Transverse colon (tissue), 4 donors: Measurements from ENCODE around the gene GIMAP2. TPM values are rescaled to one million over a fixed set of nuclear protein-coding genes. Genes with fewer than 3 reads are reported as not detected.

Experiments
- DNase-seq: peaks from one replicate; pipeline ENCODE4 v3.0.0-alpha.2; 2019
- H3K27ac ChIP-seq, 4 donors: fragments of 200-600 bp; sonication (generic); 2 replicates each; pipeline ENCODE4 v1.5.1; 2016 to 2018; ENCODE audit warnings: inconsistent platforms in 4 of 4
- H3K27me3 ChIP-seq: fragments of 200-600 bp; sonication (generic); 2 replicates; pipeline ENCODE4 v1.5.1; 2017; ENCODE audit warnings: inconsistent platforms
- H3K36me3 ChIP-seq, 4 donors: fragments of 200-600 bp; sonication (generic); 2 replicates each; pipeline ENCODE4 v1.5.1; 2017 to 2019; ENCODE audit warnings: inconsistent platforms in 4 of 4
- H3K4me1 ChIP-seq, 4 donors: fragments of 200-600 bp; sonication (generic); 2 replicates each; pipeline ENCODE4 v1.5.1; 2017 to 2020; ENCODE audit warnings: inconsistent platforms in 4 of 4
- H3K4me3 ChIP-seq, 4 donors: fragments of 200-600 bp; sonication (generic); 1 replicate in 1 of 4; 2 replicates in 3 of 4; pipeline versions ENCODE4 v1.5.1 to v1.6.1; 2017 to 2019; ENCODE audit warnings: inconsistent platforms in 4 of 4
- H3K9me3 ChIP-seq, 2 donors: fragments of 200-600 bp; sonication (generic); 2 replicates each; pipeline ENCODE4 v1.5.1; 2017 to 2019; ENCODE audit warnings: inconsistent platforms in 2 of 2
- EP300 ChIP-seq: sonication (generic); formaldehyde crosslinking; IDR thresholded peaks from one replicate; pipeline ENCODE4 v1.6.1; 2017; ENCODE audit warnings: antibody characterized with exemption, low read depth
- POLR2A ChIP-seq: fragments of 450-650 bp; IDR thresholded peaks from one replicate; pipeline ENCODE4 v1.6.1; 2016; ENCODE audit warnings: antibody characterized with exemption, mild to moderate bottlenecking, moderate library complexity
- POLR2AphosphoS5 ChIP-seq, 3 donors: sonication (generic); formaldehyde crosslinking; IDR thresholded peaks; one replicate each; pipeline ENCODE4 v1.6.1; 2016; ENCODE audit warnings: antibody characterized with exemption in 3 of 3
- WGBS, 2 donors: methylation state at CpG; one replicate each; pipeline ENCODE4 v1.1.5; 2018; ENCODE audit warnings: low coverage in 1 of 2; 5-methylcytosine and 5-hydroxymethylcytosine counted together
- in situ Hi-C, 4 donors: fragments of 200-750 bp; cut with MboI; loops; one replicate each; pipeline versions ENCODE4 v1.15.0 to v1.15.1; 2017; ENCODE audit warnings: low sequenced_read_pairs in 3 of 4, low pct_ligation_motif_present in 1 of 4, low pct_unique_long_range_greater_than_20kb in 1 of 4
- intact Hi-C: fragments of 100-400 bp; cut with DNase I; formaldehyde crosslinking; loops from one replicate; pipeline ENCODE4 v1.15.1; 2023; ENCODE audit warnings: low total_unique reads
- total RNA-seq, 4 donors: library from RNA; depleted of rRNA; stranded (reverse); fragments of >200 nt; gene quantifications; one replicate each; pipeline ENCODE4 v1.1.0, GENCODE V29; 2016
- TF ChIP-seq, protein P1 (sequence below), 5 experiments: fragments of 200-600 bp in 3 of 5; fragments of 450-650 bp in 2 of 5; sonication (generic) in 3 of 5; IDR thresholded peaks; 1 replicate in 2 of 5; 2 replicates in 3 of 5; pipeline ENCODE4 v1.5.1; 2016 to 2017; ENCODE audit warnings: antibody characterized with exemption in 5 of 5, inconsistent platforms in 3 of 5, mild to moderate bottlenecking in 2 of 5, moderate library complexity in 1 of 5

GIMAP2 gene
- total RNA-seq, 4 donors from 2014 or later: 4.5 to 16.2 TPM; not detected in 2

DNA sequence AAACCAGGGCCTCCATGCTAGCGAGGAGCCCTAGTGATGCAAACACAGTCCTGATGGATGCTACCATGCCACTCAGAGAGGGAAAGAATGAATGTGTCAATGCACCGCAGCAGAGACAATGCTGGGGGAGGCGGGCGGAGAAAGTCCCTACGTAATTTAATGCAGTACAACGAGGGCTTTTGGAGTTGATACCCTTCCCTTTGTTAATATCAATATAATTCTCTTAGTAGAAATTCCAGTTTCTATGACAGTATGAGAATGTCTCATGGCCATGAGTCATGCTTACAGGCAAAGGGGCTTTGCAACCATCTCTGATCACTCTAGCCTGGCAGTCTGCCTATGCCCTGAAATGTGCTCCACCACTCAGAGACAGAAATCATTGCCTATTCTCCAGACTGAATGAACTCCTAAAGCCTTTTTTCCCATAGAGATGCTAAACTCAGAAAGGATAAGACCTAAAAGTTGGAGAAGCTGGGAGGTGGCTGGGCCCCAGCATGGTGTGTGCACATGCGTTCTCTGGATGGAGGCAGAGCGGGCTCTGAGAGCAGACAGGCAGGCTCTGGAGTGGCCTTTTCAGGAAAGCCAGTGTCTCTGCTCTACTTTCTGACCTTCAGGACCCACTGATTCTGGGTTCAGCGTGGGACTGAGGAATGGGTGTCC is 20.3 kb upstream of the GIMAP2 start:
- Histone ChIP-seq H3K4me1 (peaks cover 0 to 5% (median 0%) of the 10 kb centered on the region in 4 donors), H3K4me3 (no peak overlapping the region), H3K9me3 (no peaks in the 10 kb centered on the region), H3K27ac (peak overlapping the region; percentile 28 to 50 (median 41)), H3K27me3 (no peaks in the 10 kb centered on the region), H3K36me3 (no peaks in the 10 kb centered on the region)
- TF ChIP-seq POLR2AphosphoS5 (IDR thresholded peaks at IDR 0.05): no peak
- TF ChIP-seq, protein P1, sequence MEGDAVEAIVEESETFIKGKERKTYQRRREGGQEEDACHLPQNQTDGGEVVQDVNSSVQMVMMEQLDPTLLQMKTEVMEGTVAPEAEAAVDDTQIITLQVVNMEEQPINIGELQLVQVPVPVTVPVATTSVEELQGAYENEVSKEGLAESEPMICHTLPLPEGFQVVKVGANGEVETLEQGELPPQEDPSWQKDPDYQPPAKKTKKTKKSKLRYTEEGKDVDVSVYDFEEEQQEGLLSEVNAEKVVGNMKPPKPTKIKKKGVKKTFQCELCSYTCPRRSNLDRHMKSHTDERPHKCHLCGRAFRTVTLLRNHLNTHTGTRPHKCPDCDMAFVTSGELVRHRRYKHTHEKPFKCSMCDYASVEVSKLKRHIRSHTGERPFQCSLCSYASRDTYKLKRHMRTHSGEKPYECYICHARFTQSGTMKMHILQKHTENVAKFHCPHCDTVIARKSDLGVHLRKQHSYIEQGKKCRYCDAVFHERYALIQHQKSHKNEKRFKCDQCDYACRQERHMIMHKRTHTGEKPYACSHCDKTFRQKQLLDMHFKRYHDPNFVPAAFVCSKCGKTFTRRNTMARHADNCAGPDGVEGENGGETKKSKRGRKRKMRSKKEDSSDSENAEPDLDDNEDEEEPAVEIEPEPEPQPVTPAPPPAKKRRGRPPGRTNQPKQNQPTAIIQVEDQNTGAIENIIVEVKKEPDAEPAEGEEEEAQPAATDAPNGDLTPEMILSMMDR (IDR thresholded peaks at IDR 0.05): no peak
- no peak for TF ChIP-seq EP300
- no peak for TF ChIP-seq POLR2A
- WGBS, 2 donors: 80 to 88% methylated on average over 1 to 9 of the region's 9 CpGs
- intact Hi-C loops: no loop called here
- in situ Hi-C loops: no loop called here
- DNase-seq: no peak

DNA sequence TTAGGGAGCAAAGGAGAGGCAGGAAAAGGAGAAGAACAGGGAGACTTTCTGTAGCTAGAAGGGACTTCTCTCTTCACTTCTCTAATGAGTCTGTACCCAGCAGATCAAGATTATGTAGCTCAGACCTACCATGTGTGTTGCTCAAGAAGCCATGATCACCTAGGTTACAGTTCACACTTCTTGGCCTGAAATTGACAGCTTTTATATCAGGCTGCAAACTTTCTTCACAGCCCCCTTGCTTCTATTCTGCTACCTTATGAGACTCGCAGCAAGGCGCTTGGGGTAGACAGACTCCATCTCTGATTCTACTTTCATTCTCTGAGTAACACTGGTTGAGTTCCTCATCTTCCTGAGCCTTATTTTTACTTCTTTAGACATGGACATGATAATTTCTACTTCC is 19.6 kb upstream of the GIMAP2 start:
- H3K27me3 ChIP-seq: no peaks in the 10 kb centered on the region
- H3K9me3 ChIP-seq: no peaks in the 10 kb centered on the region
- no peak overlapping the region for H3K4me3 ChIP-seq
- H3K36me3 ChIP-seq: no peaks in the 10 kb centered on the region
- in situ Hi-C loops: no loop called here
- no peak for TF ChIP-seq POLR2A
- no peak for TF ChIP-seq POLR2AphosphoS5 (IDR thresholded peaks at IDR 0.05)
- no peak for TF ChIP-seq EP300
- TF ChIP-seq, protein P1 (IDR thresholded peaks at IDR 0.05): no peak
- DNase-seq: no peak
- 77 to 94% methylated on average over 2 of the region's 2 CpGs for WGBS, 2 donors
- intact Hi-C loops: no loop called here
- peak overlapping the region; percentile 13 to 50 (median 41) for H3K27ac ChIP-seq
- peaks cover 0 to 5% (median 0%) of the 10 kb centered on the region in 4 donors for H3K4me1 ChIP-seq

DNA sequence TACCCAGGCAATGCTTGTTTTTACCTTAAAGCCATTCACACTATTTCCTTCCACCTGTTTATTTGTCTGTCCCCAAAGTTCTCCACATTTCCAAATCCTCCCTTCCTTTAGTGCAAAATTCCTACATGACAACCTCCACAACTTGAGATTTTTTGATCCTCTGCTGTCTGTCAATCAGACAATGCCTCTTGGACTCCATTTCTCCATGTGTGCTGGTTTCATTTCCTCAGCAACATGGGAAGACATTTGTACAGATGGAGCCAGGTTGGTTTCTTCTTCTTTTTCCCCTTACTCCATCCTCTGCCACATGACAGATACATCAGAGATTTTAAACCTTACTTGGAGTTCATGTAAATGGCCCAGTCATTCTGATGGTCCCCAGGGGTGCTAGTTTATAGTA is 19.1 kb upstream of the GIMAP2 start:
- DNase-seq: no peak
- H3K36me3 ChIP-seq: no peaks in the 10 kb centered on the region
- H3K9me3 ChIP-seq: no peaks in the 10 kb centered on the region
- in situ Hi-C loops (no loop called here), intact Hi-C loops (no loop called here)
- no peak overlapping the region for H3K4me3 ChIP-seq
- peak overlapping the region; percentile 13 to 50 (median 41) for H3K27ac ChIP-seq
- H3K4me1 ChIP-seq: peaks cover 0 to 5% (median 0%) of the 10 kb centered on the region in 4 donors
- TF ChIP-seq EP300 (no peak), POLR2AphosphoS5 (IDR thresholded peaks at IDR 0.05) (no peak), POLR2A (no peak)
- TF ChIP-seq, protein P1 (IDR thresholded peaks at IDR 0.05): no peak
- no peaks in the 10 kb centered on the region for H3K27me3 ChIP-seq

DNA sequence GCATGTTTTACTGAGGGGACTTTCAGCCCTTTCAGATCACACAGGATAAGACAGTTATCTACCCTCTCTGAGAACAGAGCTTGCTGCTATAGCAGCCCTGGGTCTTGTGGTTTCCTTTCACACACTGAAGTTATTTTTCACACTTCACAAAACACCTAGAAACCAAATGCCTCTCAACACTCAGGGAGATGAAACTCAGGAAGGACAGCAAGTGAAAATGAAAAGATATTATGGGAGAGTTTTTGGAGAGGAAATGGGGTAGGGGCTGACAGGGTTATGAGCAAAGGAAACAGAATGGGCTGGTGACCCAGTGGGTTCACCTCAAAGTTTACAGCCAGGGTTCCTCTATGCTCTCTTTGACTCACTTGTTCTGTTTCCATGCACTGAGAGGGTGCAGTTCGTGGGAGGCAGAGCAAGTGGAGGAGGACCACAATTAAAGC is 17.0 kb upstream of the GIMAP2 start:
- in situ Hi-C loops (no loop called here), intact Hi-C loops (no loop called here)
- Histone ChIP-seq H3K9me3 (no peaks in the 10 kb centered on the region), H3K36me3 (no peaks in the 10 kb centered on the region), H3K4me1 (peaks cover 0 to 5% (median 0%) of the 10 kb centered on the region in 4 donors), H3K27ac (peak overlapping the region in 3 of 4 donors; percentile 48 to 53 (median 48)), H3K27me3 (no peaks in the 10 kb centered on the region), H3K4me3 (no peak overlapping the region)
- TF ChIP-seq POLR2A: no peak
- TF ChIP-seq EP300: no peak
- TF ChIP-seq, protein P1 (IDR thresholded peaks at IDR 0.05): no peak
- TF ChIP-seq POLR2AphosphoS5 (IDR thresholded peaks at IDR 0.05): no peak
- no peak for DNase-seq
- WGBS, 2 donors: 65% methylated on average over 1 of the region's 1 CpG; no CpG with 5 or more reads in 1 of the 2 donors
